Dendritic cell treated with granulocyte-macrophage colony-stimulating factor and Interleukin-4, amounts not matched to agents 40 ng/mL and 50 ng/mL, for 4 days (primary cell): ENCODE data around the gene TRAPPC8.

Experiments used
- H3K27ac Mint-ChIP-seq: one replicate; pipeline ENCODE4 v1.8.0; 2022; ENCODE audit warnings: mild to moderate bottlenecking, mixed read lengths
- H3K27me3 Mint-ChIP-seq: one replicate; pipeline ENCODE4 v1.8.0; 2022; ENCODE audit warnings: mild to moderate bottlenecking, mixed read lengths
- H3K36me3 Mint-ChIP-seq: one replicate; pipeline ENCODE4 v1.8.0; 2022; ENCODE audit warnings: low read depth, mixed read lengths
- H3K4me1 Mint-ChIP-seq: one replicate; pipeline ENCODE4 v1.8.0; 2022; ENCODE audit warnings: low read depth, mixed read lengths
- H3K4me3 Mint-ChIP-seq: one replicate; pipeline ENCODE4 v1.8.0; 2022; ENCODE audit warnings: mild to moderate bottlenecking, moderate library complexity, mixed read lengths
- H3K9me3 Mint-ChIP-seq: one replicate; pipeline ENCODE4 v1.8.0; 2022; ENCODE audit warnings: mixed read lengths
- intact Hi-C: fragments of 100-400 bp; cut with micrococcal nuclease; formaldehyde crosslinking; loops from one replicate; pipeline ENCODE4 v1.15.0; 2022

The TRAPPC8 gene, protein sequence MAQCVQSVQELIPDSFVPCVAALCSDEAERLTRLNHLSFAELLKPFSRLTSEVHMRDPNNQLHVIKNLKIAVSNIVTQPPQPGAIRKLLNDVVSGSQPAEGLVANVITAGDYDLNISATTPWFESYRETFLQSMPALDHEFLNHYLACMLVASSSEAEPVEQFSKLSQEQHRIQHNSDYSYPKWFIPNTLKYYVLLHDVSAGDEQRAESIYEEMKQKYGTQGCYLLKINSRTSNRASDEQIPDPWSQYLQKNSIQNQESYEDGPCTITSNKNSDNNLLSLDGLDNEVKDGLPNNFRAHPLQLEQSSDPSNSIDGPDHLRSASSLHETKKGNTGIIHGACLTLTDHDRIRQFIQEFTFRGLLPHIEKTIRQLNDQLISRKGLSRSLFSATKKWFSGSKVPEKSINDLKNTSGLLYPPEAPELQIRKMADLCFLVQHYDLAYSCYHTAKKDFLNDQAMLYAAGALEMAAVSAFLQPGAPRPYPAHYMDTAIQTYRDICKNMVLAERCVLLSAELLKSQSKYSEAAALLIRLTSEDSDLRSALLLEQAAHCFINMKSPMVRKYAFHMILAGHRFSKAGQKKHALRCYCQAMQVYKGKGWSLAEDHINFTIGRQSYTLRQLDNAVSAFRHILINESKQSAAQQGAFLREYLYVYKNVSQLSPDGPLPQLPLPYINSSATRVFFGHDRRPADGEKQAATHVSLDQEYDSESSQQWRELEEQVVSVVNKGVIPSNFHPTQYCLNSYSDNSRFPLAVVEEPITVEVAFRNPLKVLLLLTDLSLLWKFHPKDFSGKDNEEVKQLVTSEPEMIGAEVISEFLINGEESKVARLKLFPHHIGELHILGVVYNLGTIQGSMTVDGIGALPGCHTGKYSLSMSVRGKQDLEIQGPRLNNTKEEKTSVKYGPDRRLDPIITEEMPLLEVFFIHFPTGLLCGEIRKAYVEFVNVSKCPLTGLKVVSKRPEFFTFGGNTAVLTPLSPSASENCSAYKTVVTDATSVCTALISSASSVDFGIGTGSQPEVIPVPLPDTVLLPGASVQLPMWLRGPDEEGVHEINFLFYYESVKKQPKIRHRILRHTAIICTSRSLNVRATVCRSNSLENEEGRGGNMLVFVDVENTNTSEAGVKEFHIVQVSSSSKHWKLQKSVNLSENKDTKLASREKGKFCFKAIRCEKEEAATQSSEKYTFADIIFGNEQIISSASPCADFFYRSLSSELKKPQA (N-terminal part only)

GRCh38 chr18:31942999-31943877, at the start of gene TRAPPC8:
TRAPPC8 (minus strand) TSS chr18:31943128; CDS start chr18:31942764, 364 bp downstream.
- intact Hi-C loops: loop anchor here (1.0 kb wide), 1 partner anchor 149 kb away; no protein-coding TSS in a partner anchor
- peak within 1 kb of the TSS; percentile 97 for H3K4me3 Mint-ChIP-seq
- peaks cover 15% of the 10 kb centered on the region for H3K36me3 Mint-ChIP-seq
- H3K27me3 Mint-ChIP-seq: no peaks in the 10 kb centered on the region
- peak within 1 kb of the TSS; percentile 97 for H3K27ac Mint-ChIP-seq
- H3K9me3 Mint-ChIP-seq: no peaks in the 10 kb centered on the region
- peaks cover 30% of the 10 kb centered on the region for H3K4me1 Mint-ChIP-seq

- Mint-ChIP-seq H3K9me3 (no peaks in the 10 kb centered on the region), H3K4me1 (no peaks in the 10 kb centered on the region), H3K27ac (no peak overlapping the region)
These were observed 47.9 kb upstream of the TRAPPC8 start for GRCh38 chr18:31990823-31991222.

GRCh38 chr18:31983976-31984375, 41.0 kb upstream of the TRAPPC8 start:
- Mint-ChIP-seq H3K27ac (no peak overlapping the region), H3K36me3 (peaks cover 2% of the 10 kb centered on the region), H3K9me3 (peaks cover 5% of the 10 kb centered on the region), H3K4me1 (peaks cover 5% of the 10 kb centered on the region), H3K4me3 (no peak overlapping the region), H3K27me3 (no peaks in the 10 kb centered on the region)
- intact Hi-C loops: no loop called here

More at GRCh38 chr18:31990823-31991222, 47.9 kb upstream of the TRAPPC8 start:
- no peaks in the 10 kb centered on the region for H3K27me3 Mint-ChIP-seq
- intact Hi-C loops: no loop called here
- H3K4me3 Mint-ChIP-seq: no peak overlapping the region
- H3K36me3 Mint-ChIP-seq: no peaks in the 10 kb centered on the region

- peaks cover 14% of the 10 kb centered on the region for H3K9me3 Mint-ChIP-seq
- H3K4me3 Mint-ChIP-seq: no peak overlapping the region
- intact Hi-C loops: no loop called here
- no peaks in the 10 kb centered on the region for H3K27me3 Mint-ChIP-seq
- H3K36me3 Mint-ChIP-seq: peaks cover 6% of the 10 kb centered on the region
- H3K4me1 Mint-ChIP-seq: peaks cover 5% of the 10 kb centered on the region
- no peak overlapping the region for H3K27ac Mint-ChIP-seq
These were observed 40.1 kb upstream of the TRAPPC8 start for GRCh38 chr18:31983020-31983419.

GRCh38 chr18:31980863-31981262, 37.9 kb upstream of the TRAPPC8 start:
- Mint-ChIP-seq H3K4me1 (peaks cover 5% of the 10 kb centered on the region), H3K27me3 (no peaks in the 10 kb centered on the region), H3K36me3 (peaks cover 6% of the 10 kb centered on the region), H3K9me3 (peaks cover 32% of the 10 kb centered on the region), H3K27ac (no peak overlapping the region), H3K4me3 (no peak overlapping the region)
- intact Hi-C loops: no loop called here

- H3K27ac Mint-ChIP-seq: no peak overlapping the region
- H3K27me3 Mint-ChIP-seq: no peaks in the 10 kb centered on the region
- no peak overlapping the region for H3K4me3 Mint-ChIP-seq
- peaks cover 43% of the 10 kb centered on the region for H3K9me3 Mint-ChIP-seq
- intact Hi-C loops: loop anchor here (10.0 kb wide), 1 partner anchor 425 kb away; no protein-coding TSS in a partner anchor
- H3K4me1 Mint-ChIP-seq: peaks cover 5% of the 10 kb centered on the region
- peaks cover 6% of the 10 kb centered on the region for H3K36me3 Mint-ChIP-seq
These were observed 36.8 kb upstream of the TRAPPC8 start for GRCh38 chr18:31979714-31980113.

GRCh38 chr18:31978616-31979015, 35.7 kb upstream of the TRAPPC8 start:
- Mint-ChIP-seq H3K36me3 (peaks cover 16% of the 10 kb centered on the region), H3K27me3 (no peaks in the 10 kb centered on the region), H3K9me3 (peaks cover 54% of the 10 kb centered on the region)

DNA sequence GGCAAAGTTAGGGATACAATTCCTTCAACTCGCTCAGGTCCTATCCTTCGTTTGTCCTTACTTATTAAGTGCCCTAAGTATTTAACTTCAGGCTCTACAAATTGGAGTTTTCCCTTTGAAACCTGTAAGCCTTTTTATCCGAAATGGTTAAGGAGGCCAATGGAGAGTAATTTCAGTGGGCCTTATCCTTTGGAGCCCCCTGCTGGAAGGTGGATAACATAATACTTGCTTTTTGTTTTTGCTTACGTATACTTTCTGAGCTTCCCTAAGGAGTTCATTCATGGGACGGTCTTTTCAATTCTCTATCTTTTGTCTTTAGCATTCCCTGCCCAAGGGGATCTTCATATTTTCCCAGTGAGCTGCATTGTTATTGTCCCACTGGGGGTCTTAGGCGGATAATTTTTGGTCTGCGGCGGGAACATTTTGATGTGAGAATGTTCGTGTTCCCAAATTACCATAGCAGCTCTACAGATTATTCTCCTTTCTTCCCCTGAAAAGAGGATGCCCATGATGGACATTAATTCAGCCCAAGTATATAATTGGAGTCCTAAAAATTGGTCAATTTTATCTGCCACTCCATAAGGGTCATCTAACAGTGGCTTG, 34.4 kb upstream of the TRAPPC8 start:
- intact Hi-C loops: loop anchor here (10.0 kb wide), 1 partner anchor 423 kb away; no protein-coding TSS in a partner anchor
- peaks cover 17% of the 10 kb centered on the region for H3K36me3 Mint-ChIP-seq
- no peak overlapping the region for H3K27ac Mint-ChIP-seq
- H3K4me1 Mint-ChIP-seq: peaks cover 5% of the 10 kb centered on the region
- H3K27me3 Mint-ChIP-seq: no peaks in the 10 kb centered on the region
- no peak overlapping the region for H3K4me3 Mint-ChIP-seq
- peaks cover 63% of the 10 kb centered on the region for H3K9me3 Mint-ChIP-seq

More at GRCh38 chr18:31978616-31979015, 35.7 kb upstream of the TRAPPC8 start:
- Mint-ChIP-seq H3K4me1 (peaks cover 5% of the 10 kb centered on the region), H3K4me3 (no peak overlapping the region), H3K27ac (no peak overlapping the region)
- intact Hi-C loops: loop anchor here (10.0 kb wide), 1 partner anchor 424 kb away; no protein-coding TSS in a partner anchor

- Mint-ChIP-seq H3K27ac (no peak overlapping the region), H3K27me3 (no peaks in the 10 kb centered on the region), H3K4me1 (peaks cover 5% of the 10 kb centered on the region), H3K9me3 (peaks cover 68% of the 10 kb centered on the region), H3K4me3 (no peak overlapping the region), H3K36me3 (peaks cover 17% of the 10 kb centered on the region)
- intact Hi-C loops: loop anchor here (10.0 kb wide), 1 partner anchor 421 kb away; no protein-coding TSS in a partner anchor
These were observed 33.3 kb upstream of the TRAPPC8 start for GRCh38 chr18:31976242-31976641.

- Mint-ChIP-seq H3K36me3 (peaks cover 16% of the 10 kb centered on the region), H3K9me3 (peaks cover 65% of the 10 kb centered on the region), H3K4me3 (no peak overlapping the region), H3K27me3 (no peaks in the 10 kb centered on the region), H3K27ac (no peak overlapping the region), H3K4me1 (no peaks in the 10 kb centered on the region)
- intact Hi-C loops: loop anchor here (10.0 kb wide), 1 partner anchor 419 kb away; no protein-coding TSS in a partner anchor
These were observed 31.1 kb upstream of the TRAPPC8 start for GRCh38 chr18:31973929-31974546.

DNA sequence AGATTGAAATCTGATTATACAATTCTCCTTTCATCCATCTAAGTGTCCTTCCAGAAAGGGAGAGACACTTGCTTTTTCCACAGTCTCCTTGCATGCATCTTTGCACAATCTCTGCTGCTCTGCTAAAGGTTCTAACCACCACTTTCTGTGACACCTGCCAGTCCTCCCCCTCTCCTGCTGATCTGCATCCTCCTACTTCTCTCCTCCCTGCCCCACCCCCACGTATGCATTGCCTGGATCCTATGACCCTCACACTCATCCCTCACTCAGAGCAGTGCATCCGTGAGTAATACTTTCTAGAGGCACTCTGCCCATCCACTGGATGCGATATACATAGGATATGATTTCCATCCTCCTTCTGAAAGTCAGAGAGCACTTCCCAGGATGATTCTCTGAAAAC, 27.7 kb upstream of the TRAPPC8 start:
- no peaks in the 10 kb centered on the region for H3K27me3 Mint-ChIP-seq
- peaks cover 36% of the 10 kb centered on the region for H3K9me3 Mint-ChIP-seq
- H3K4me3 Mint-ChIP-seq: no peak overlapping the region
- H3K27ac Mint-ChIP-seq: no peak overlapping the region
- intact Hi-C loops: loop anchor here (10.0 kb wide), 1 partner anchor 416 kb away; no protein-coding TSS in a partner anchor
- H3K4me1 Mint-ChIP-seq: no peaks in the 10 kb centered on the region
- H3K36me3 Mint-ChIP-seq: peaks cover 11% of the 10 kb centered on the region
